ENCODE results near the gene ANKRD44.

DNA sequence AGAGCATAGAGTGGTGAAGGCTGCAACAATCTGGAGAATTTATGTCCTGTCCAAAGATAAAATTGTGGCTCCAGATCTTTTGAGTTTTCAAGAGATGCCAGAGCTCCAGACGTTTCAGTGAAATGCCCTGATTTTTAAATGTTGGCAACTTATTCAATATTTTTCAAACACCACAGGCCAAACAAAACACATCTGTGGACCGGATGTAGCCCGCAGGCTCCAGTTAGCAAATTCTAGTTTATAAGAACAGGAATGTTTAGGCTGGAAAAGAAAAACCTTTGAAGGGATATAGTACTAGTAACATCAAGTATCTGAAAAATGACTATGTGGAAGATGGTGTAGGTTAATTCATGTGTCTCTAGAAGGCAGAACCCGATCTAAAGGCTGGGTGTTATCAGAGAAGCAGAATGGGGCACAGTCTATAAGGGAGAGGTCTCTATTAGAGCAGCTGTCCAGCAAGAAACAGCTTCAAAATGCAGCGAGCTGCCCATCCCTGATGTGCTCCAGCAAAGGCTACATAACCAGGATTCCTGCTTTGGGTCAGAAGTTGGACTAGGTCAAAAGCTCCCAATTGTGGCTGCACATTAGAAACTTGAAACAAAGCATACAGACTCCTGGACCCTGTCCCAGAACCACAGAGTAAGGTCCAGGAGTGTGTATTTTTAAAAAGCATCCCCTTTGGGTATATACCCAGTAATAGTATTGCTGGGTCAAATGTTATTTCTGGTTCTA is 105.9 kb downstream of the ANKRD44 start:
- TF ChIP-seq EZH2 (IDR thresholded peaks at IDR 0.05; ENCODE audit: insufficient read depth, poor library complexity, severe bottlenecking) (no peak), EZH2phosphoT487 (IDR thresholded peaks at IDR 0.05; ENCODE audit: insufficient read depth, low read depth) (no peak)
